Neural cell (in vitro differentiated cells): ENCODE results near the gene SLIRP.

Experiments used
- CTCF ChIP-seq: fragments of 450-650 bp; IDR thresholded peaks from 2 replicates; pipeline ENCODE4 v1.5.1; 2014; ENCODE audit warnings: antibody characterized with exemption, mild to moderate bottlenecking, moderate library complexity; ENCODE audit not compliant: poor library complexity, severe bottlenecking
- EZH2 ChIP-seq: fragments of 200-600, 300-800 bp; shearing (Covaris generic), sonication (generic); IDR thresholded peaks from 2 replicates; pipeline ENCODE4 v1.6.1; 2014; ENCODE audit warnings: antibody characterized with exemption, low read length, borderline replicate concordance, mild to moderate bottlenecking; ENCODE audit not compliant: insufficient read depth, poor library complexity, severe bottlenecking
- POLR2AphosphoS5 ChIP-seq: IDR thresholded peaks from 2 replicates; pipeline ENCODE4 v1.6.1; 2012
- RAD21 ChIP-seq: fragments of 450-650 bp; conservative IDR thresholded peaks from 2 replicates; pipeline ENCODE4 v1.6.1; 2014; ENCODE audit warnings: antibody characterized with exemption, mild to moderate bottlenecking, moderate library complexity

DNA sequence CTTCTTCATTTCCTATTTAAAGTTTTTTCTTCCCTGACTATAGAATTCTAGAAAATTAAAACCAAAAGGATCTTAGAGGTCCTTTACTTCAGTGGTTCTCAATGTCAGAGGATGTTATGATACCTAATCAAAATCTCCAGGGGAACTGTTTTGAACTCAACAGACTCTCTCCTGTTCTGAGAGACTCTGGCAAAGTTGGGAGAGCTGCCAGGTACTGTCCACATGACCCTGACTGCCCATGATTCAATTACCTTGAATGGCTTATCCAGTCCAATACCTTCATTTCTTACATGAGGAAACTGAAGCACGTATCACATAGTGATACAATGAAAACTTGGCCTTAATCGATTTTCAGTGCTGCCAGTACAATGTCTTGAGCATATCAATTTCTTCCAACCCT, 16.6 kb upstream of the SLIRP start:
- no peak for TF ChIP-seq CTCF
- no peak for TF ChIP-seq EZH2
- no peak for TF ChIP-seq POLR2AphosphoS5
- TF ChIP-seq RAD21 = no peak
